ENCODE measurements around the gene FOXD3. TPM values are rescaled to one million over a fixed set of nuclear protein-coding genes. Genes with fewer than 3 reads are reported as not detected.

Gene FOXD3
- polyA plus RNA-seq, 1 experiment, result not detected

DNA sequence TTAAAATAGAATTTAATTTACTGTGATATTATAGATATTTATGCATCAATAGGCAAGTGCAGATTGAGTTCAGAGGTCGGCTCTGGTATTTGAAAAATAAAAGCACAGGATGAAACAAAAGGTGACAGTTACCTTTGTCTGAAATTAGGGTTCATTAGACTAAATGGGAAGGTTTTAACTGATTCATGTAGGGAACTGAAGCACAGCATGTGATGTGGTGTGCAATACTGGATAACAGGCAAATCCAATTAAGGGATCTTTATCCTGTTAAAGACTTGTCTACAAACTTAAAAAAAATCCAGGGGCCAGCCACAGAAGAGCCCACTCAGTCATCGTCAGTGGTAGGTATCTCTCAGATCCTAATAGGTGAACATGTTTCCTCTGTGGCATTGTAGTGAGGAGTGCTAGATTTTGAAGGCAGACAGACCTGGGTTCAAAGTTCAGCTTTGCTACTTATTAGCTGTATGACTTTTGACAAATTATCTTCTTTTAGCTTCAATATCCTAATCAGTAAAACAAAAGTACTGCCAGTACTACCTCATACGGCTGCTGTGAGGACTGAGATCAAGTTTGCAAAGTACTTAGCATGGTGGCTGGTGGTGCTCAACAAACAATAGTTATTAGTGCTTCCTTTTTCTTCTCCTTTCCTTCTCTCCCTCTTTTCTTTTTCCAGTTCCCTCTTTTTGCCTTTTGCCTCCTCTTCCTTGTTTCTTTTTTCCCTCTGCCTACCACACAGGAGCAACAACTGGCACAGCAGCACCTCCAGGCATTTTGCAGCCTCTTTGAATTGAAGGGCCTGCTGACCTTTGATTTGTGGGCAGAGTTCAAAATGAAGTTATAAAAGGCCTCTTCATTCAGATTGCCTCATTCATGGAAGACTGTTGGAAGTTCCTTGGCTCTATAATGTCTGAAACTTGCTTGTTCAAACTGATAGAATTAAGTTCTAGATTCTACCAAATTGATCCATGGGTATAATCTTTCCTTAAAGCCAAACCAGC is 44.9 kb upstream of the FOXD3 start:
- POLR2A ChIA-PET, result no interaction called here
- TF ChIP-seq, protein P1, sequence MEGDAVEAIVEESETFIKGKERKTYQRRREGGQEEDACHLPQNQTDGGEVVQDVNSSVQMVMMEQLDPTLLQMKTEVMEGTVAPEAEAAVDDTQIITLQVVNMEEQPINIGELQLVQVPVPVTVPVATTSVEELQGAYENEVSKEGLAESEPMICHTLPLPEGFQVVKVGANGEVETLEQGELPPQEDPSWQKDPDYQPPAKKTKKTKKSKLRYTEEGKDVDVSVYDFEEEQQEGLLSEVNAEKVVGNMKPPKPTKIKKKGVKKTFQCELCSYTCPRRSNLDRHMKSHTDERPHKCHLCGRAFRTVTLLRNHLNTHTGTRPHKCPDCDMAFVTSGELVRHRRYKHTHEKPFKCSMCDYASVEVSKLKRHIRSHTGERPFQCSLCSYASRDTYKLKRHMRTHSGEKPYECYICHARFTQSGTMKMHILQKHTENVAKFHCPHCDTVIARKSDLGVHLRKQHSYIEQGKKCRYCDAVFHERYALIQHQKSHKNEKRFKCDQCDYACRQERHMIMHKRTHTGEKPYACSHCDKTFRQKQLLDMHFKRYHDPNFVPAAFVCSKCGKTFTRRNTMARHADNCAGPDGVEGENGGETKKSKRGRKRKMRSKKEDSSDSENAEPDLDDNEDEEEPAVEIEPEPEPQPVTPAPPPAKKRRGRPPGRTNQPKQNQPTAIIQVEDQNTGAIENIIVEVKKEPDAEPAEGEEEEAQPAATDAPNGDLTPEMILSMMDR (IDR thresholded peaks at IDR 0.05; ENCODE audit: low read depth, low read length), result no peak
- DNase-seq (ENCODE audit: low read depth, low spot score), result no peak
- no peaks in the 10 kb centered on the region for H3K9me3 ChIP-seq (ENCODE audit: control insufficient read depth, insufficient read depth, low read length)
- no peak overlapping the region for H3K27ac ChIP-seq (ENCODE audit: low read depth, low read length)
- CTCF ChIA-PET, result no interaction called here
- peaks cover 9% of the 10 kb centered on the region for H3K27me3 ChIP-seq (ENCODE audit: control insufficient read depth, insufficient read depth, low read length)
- H3K4me3 ChIP-seq (ENCODE audit: low read depth, low read length), result no peak overlapping the region

DNA sequence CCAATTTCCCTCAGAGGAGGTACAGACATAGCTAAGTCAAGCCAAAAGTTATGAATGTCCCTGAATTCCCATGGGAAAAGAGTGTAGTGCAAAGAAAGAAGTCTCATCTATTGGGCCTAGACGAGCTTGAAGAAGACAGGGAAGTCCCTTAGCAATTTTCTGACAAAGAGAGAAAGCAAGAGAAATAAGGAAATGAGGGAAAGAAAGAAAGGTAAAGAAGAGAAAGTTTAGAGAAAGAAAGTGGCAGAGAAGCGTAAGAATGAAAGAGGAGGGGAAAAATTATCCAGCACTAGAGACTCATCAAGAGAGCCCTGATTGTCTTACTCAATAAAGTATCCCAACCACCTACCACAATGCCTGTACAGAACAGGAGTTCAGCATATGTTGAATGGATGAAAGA is 40.6 kb upstream of the FOXD3 start:
- Histone ChIP-seq H3K27ac (ENCODE audit: low read depth, low read length) (no peak overlapping the region), H3K4me3 (ENCODE audit: low read depth, low read length) (no peak overlapping the region), H3K27me3 (ENCODE audit: control insufficient read depth, insufficient read depth, low read length) (no peaks in the 10 kb centered on the region), H3K9me3 (ENCODE audit: control insufficient read depth, insufficient read depth, low read length) (peaks cover 12% of the 10 kb centered on the region)
- no peak for DNase-seq (ENCODE audit: low read depth, low spot score)
- POLR2A ChIA-PET, result no interaction called here
- CTCF ChIA-PET, result interaction anchor here (0.8 kb wide), 1 partner anchor 255 kb away, joined by 3 read pairs; no protein-coding TSS in a partner anchor
- TF ChIP-seq, protein P1 (IDR thresholded peaks at IDR 0.05; ENCODE audit: low read depth, low read length), result no peak

DNA sequence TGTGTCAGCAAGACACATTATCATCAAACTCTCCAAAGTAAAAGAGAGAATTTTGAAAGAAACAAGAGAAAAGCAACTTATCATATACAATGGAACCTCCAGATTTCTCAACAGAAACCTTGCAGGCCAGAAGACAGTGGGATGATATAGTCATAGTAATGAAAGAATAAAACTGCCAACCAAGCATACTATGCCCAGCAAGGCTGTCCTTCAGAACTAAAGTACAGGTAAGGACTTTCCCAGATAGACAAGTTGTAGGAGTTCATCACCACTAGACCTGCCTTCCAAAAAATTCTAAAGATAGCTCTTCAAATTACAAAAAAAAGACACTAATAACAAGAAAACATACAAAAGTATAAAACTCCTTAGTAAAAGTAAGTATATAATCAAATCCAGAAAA is 33.2 kb upstream of the FOXD3 start:
- Histone ChIP-seq H3K27ac (ENCODE audit: low read depth, low read length) (no peak overlapping the region), H3K9me3 (ENCODE audit: control insufficient read depth, insufficient read depth, low read length) (peaks cover 16% of the 10 kb centered on the region), H3K27me3 (ENCODE audit: control insufficient read depth, insufficient read depth, low read length) (no peaks in the 10 kb centered on the region), H3K4me3 (ENCODE audit: low read depth, low read length) (no peak overlapping the region)
- CTCF ChIA-PET, result no interaction called here
- no peak for DNase-seq (ENCODE audit: low read depth, low spot score)
- TF ChIP-seq, protein P1 (IDR thresholded peaks at IDR 0.05; ENCODE audit: low read depth, low read length), result no peak
- POLR2A ChIA-PET, result no interaction called here

DNA sequence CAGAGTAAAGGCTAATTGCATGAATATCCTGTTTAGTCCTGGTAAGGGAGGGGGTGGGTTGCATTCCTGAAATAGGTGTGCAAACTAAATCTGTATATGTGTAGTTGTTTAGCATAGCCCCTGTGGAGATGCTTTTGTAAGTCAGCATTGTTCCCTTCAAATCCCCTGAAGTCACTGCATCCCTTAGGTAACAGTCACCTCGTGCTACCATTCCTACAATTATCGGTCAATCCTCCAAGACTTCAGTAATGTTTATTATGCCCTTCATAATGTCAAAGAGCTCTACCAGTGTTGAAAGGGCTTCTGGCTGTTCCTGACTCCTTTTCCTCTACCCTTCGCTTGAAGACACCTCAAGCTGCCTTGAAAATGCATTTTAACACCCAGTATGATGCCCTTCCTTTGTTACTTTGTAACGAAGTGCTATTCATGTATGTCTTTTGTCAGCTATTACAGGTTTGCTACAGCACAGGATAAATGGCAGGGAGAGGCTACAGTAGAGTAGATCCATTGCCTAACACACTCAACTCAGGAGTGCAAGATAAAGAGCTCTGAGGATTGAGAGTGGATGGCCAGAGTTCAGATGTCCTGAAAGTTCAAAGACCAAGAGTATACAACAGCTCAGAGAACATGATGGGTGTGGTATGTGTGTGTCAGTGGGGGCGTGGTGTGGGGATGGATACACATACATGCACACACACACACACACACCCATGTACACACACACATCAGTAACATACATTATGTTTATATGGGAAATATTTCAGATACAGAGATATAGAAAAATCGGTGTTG is 27.4 kb upstream of the FOXD3 start:
- Histone ChIP-seq H3K4me3 (ENCODE audit: low read depth, low read length) (no peak overlapping the region), H3K27me3 (ENCODE audit: control insufficient read depth, insufficient read depth, low read length) (no peaks in the 10 kb centered on the region), H3K9me3 (ENCODE audit: control insufficient read depth, insufficient read depth, low read length) (no peaks in the 10 kb centered on the region), H3K27ac (ENCODE audit: low read depth, low read length) (no peak overlapping the region)
- TF ChIP-seq, protein P1 (IDR thresholded peaks at IDR 0.05; ENCODE audit: low read depth, low read length), result no peak
- ChIA-PET CTCF (no interaction called here), POLR2A (no interaction called here)
- DNase-seq (ENCODE audit: low read depth, low spot score), result no peak

- POLR2A ChIA-PET, result no interaction called here
- TF ChIP-seq, protein P1 (IDR thresholded peaks at IDR 0.05; ENCODE audit: low read depth, low read length), result no peak
- no peaks in the 10 kb centered on the region for H3K9me3 ChIP-seq (ENCODE audit: control insufficient read depth, insufficient read depth, low read length)
- no peak overlapping the region for H3K4me3 ChIP-seq (ENCODE audit: low read depth, low read length)
- H3K27ac ChIP-seq (ENCODE audit: low read depth, low read length), result no peak overlapping the region
- CTCF ChIA-PET, result no interaction called here
- H3K27me3 ChIP-seq (ENCODE audit: control insufficient read depth, insufficient read depth, low read length), result peaks cover 4% of the 10 kb centered on the region
- DNase-seq (ENCODE audit: low read depth, low spot score), result no peak
These were observed 18.0 kb upstream of the FOXD3 start for GRCh38 chr1:63304410-63304809.

Measured in AG04450 (cell line).